SK-N-SH (cell line): ENCODE data around the gene KIF11. TPM values are rescaled to one million over a fixed set of nuclear protein-coding genes. Genes with fewer than 3 reads are reported as not detected.

Experiments
- CTCF ChIA-PET: fragments of 300-600, 350-600 bp; formaldehyde crosslinking; extraction: SDS; loops from one replicate; lab custom pipeline; 2021; lab: Yijun Ruan, JAX
- POLR2A ChIA-PET: fragments of 350-600 bp; sonication (Branson Sonifier 250); formaldehyde crosslinking; extraction: SDS; loops from one replicate; lab custom pipeline; 2020; ENCODE audit warnings: antibody characterized with exemption, inconsistent platforms; lab: Yijun Ruan, JAX
- DNase-seq: peaks from one replicate; pipeline ENCODE4 v3.0.0; 2012
- H2AFZ ChIP-seq: fragments of 200-600 bp; sonication (generic); 2 replicates; pipeline ENCODE4 v1.8.1; 2016; ENCODE audit warnings: antibody characterized with exemption, mild to moderate bottlenecking, low read depth
- H3F3A ChIP-seq: fragments of 200-600 bp; sonication (generic); replicated peaks from 2 replicates; pipeline ENCODE3; 2016; ENCODE audit warnings: antibody characterized with exemption, mild to moderate bottlenecking; ENCODE audit not compliant: insufficient read depth
- H3K27ac ChIP-seq, 2 experiments: fragments of 200-500 bp in 1 of 2; fragments of 200-600 bp in 1 of 2; sonication (Bioruptor generic) in 1 of 2; sonication (generic), shearing (Covaris generic) in 1 of 2; 2 replicates each; pipeline versions ENCODE4 v1.5.1 to v1.6.1; 2014 to 2016; ENCODE audit warnings: low read depth in 2 of 2, inconsistent platforms in 1 of 2, low read length in 1 of 2, mild to moderate bottlenecking in 1 of 2, mixed read lengths in 1 of 2
- H3K27me3 ChIP-seq: fragments of 200-600 bp; sonication (generic), shearing (Covaris generic); 2 replicates; pipeline ENCODE4 v1.6.1; 2016; ENCODE audit warnings: mixed run types; ENCODE audit not compliant: insufficient read depth
- H3K36me3 ChIP-seq, 2 experiments: fragments of 200-500 bp in 1 of 2; fragments of 200-600 bp in 1 of 2; sonication (Bioruptor generic) in 1 of 2; sonication (generic) in 1 of 2; replicated peaks in 1 of 2; 2 replicates each; pipeline versions ENCODE3 to v1.5.1; 2014 to 2016; ENCODE audit warnings: low read length in 1 of 2, mild to moderate bottlenecking in 1 of 2; ENCODE audit not compliant: insufficient read depth in 2 of 2, control insufficient read depth in 1 of 2
- H3K4me1 ChIP-seq, 2 experiments: fragments of 200-500 bp in 1 of 2; fragments of 200-600 bp in 1 of 2; sonication (Bioruptor generic) in 1 of 2; sonication (generic), shearing (Covaris generic) in 1 of 2; 2 replicates each; pipeline versions ENCODE4 v1.5.1 to v1.6.1; 2014 to 2016; ENCODE audit warnings: low read depth in 1 of 2, low read length in 1 of 2, mixed run types in 1 of 2; ENCODE audit not compliant: insufficient read depth in 2 of 2, control insufficient read depth in 1 of 2
- H3K4me2 ChIP-seq: fragments of 200-600 bp; sonication (generic), shearing (Covaris generic); 2 replicates; pipeline ENCODE4 v1.6.1; 2017; ENCODE audit warnings: mixed run types
- H3K4me3 ChIP-seq, 2 experiments: fragments of 200-500 bp in 1 of 2; fragments of 200-600 bp in 1 of 2; sonication (Bioruptor generic) in 1 of 2; sonication (generic), shearing (Covaris generic) in 1 of 2; 2 replicates each; pipeline versions ENCODE4 v1.5.1 to v1.8.1; 2014 to 2016; ENCODE audit warnings: low read depth in 2 of 2, inconsistent platforms in 1 of 2, low read length in 1 of 2, mild to moderate bottlenecking in 1 of 2, mixed read lengths in 1 of 2, moderate library complexity in 1 of 2
- H3K79me2 ChIP-seq: fragments of 200-600 bp; sonication (generic); 2 replicates; pipeline ENCODE4 v1.8.1; 2017; ENCODE audit warnings: mild to moderate bottlenecking; ENCODE audit not compliant: insufficient read depth
- H3K9ac ChIP-seq: fragments of 200-600 bp; sonication (generic); 2 replicates; pipeline ENCODE4 v1.6.1; 2017; ENCODE audit warnings: mixed run types
- H3K9me2 ChIP-seq: fragments of 200-600 bp; sonication (generic); 2 replicates; pipeline ENCODE4 v1.6.1; 2017; ENCODE audit warnings: mixed run types
- H3K9me3 ChIP-seq: fragments of 200-600 bp; sonication (generic); 2 replicates; pipeline ENCODE4 v1.6.1; 2017; ENCODE audit warnings: mixed run types, mild to moderate bottlenecking, moderate library complexity
- H4K20me1 ChIP-seq: fragments of 200-600 bp; sonication (generic); 2 replicates; pipeline ENCODE4 v1.6.1; 2017; ENCODE audit warnings: mild to moderate bottlenecking, mixed run types; ENCODE audit not compliant: insufficient read depth
- CHD2 ChIP-seq: fragments of 150-350 bp; IDR thresholded peaks from 2 replicates; pipeline ENCODE4 v1.6.1; 2018; ENCODE audit warnings: low read length; ENCODE audit not compliant: partially characterized antibody
- ELF1 ChIP-seq: IDR thresholded peaks from 2 replicates; pipeline ENCODE4 v1.4.0; 2012
- FOSL2 ChIP-seq: IDR thresholded peaks from 2 replicates; pipeline ENCODE4 v1.4.0; 2012; ENCODE audit warnings: low read depth, mild to moderate bottlenecking, moderate library complexity, borderline replicate concordance
- FOXJ3 ChIP-seq: sonication (generic); formaldehyde crosslinking; IDR thresholded peaks from 2 replicates; pipeline ENCODE4 v1.5.1; 2020; ENCODE audit warnings: mild to moderate bottlenecking, missing genetic modification reagents
- FOXM1 ChIP-seq: IDR thresholded peaks from 2 replicates; pipeline ENCODE4 v1.4.0; 2012; ENCODE audit warnings: low read depth, mild to moderate bottlenecking
- MEF2A ChIP-seq: IDR thresholded peaks from 2 replicates; pipeline ENCODE4 v1.4.0; 2012; ENCODE audit warnings: low read depth, borderline replicate concordance
- MXI1 ChIP-seq: IDR thresholded peaks from 2 replicates; pipeline ENCODE4 v1.6.1; 2012; ENCODE audit warnings: mild to moderate bottlenecking, low read depth, low read length, improper control_type of control experiment
- NRF1 ChIP-seq: IDR thresholded peaks from 2 replicates; pipeline ENCODE4 v1.6.1; 2012; ENCODE audit warnings: low read depth, mild to moderate bottlenecking, low read length
- RAD21 ChIP-seq: IDR thresholded peaks from 2 replicates; pipeline ENCODE4 v1.6.1; 2012; ENCODE audit warnings: mild to moderate bottlenecking, low read length
- RFX5 ChIP-seq: IDR thresholded peaks from 2 replicates; pipeline ENCODE4 v1.6.1; 2012; ENCODE audit warnings: mild to moderate bottlenecking, improper control_type of control experiment, low read length
- SIN3A ChIP-seq: IDR thresholded peaks from 2 replicates; pipeline ENCODE4 v1.6.1; 2012; ENCODE audit warnings: low read depth, mild to moderate bottlenecking, low read length, moderate library complexity, borderline replicate concordance
- TAF1 ChIP-seq: IDR thresholded peaks from 2 replicates; pipeline ENCODE4 v1.6.1; 2012; ENCODE audit warnings: low read depth, mild to moderate bottlenecking, low read length, moderate library complexity, borderline replicate concordance
- TCF12 ChIP-seq: IDR thresholded peaks from 2 replicates; pipeline ENCODE4 v1.4.0; 2012
- YY1 ChIP-seq: IDR thresholded peaks from 2 replicates; pipeline ENCODE4 v1.4.0; 2012; ENCODE audit warnings: low read depth, mild to moderate bottlenecking
- WGBS: methylation state at CpG from one replicate; pipeline ENCODE4 v1.1.6; 2017; ENCODE audit warnings: low lambda C conversion rate; 5-methylcytosine and 5-hydroxymethylcytosine counted together
- polyA plus RNA-seq, 3 experiments: library from polyadenylated mRNA; depleted of rRNA; stranded (reverse); fragments of >200 nt; gene quantifications; 2 replicates each; pipeline ENCODE4 v1.2.3, GENCODE V29; 2012
- TF ChIP-seq, protein P1 (sequence below): IDR thresholded peaks from 2 replicates; pipeline ENCODE4 v1.4.0; 2012; ENCODE audit warnings: low read depth
- TF ChIP-seq, protein P2 (sequence below): IDR thresholded peaks from 2 replicates; pipeline ENCODE4 v1.4.0; 2012; ENCODE audit warnings: low read depth, borderline replicate concordance
- TF ChIP-seq, protein P3 (sequence below): fragments of 150-350 bp; IDR thresholded peaks from 2 replicates; pipeline ENCODE4 v1.6.1; 2017; ENCODE audit warnings: antibody characterized with exemption, low read length, low read depth, borderline replicate concordance
- TF ChIP-seq, protein P4 (sequence below): IDR thresholded peaks from 2 replicates; pipeline ENCODE4; 2012
- TF ChIP-seq, protein P5 (sequence below): IDR thresholded peaks from 2 replicates; pipeline ENCODE4 v1.4.0; 2012; ENCODE audit warnings: low read depth, borderline replicate concordance
- TF ChIP-seq, protein P6 (sequence below): fragments of 200-600 bp; sonication (generic); IDR thresholded peaks from 2 replicates; pipeline ENCODE4 v1.6.1; 2017; ENCODE audit warnings: antibody characterized with exemption, mild to moderate bottlenecking, moderate library complexity

The KIF11 gene
- polyA plus RNA-seq, 1 of the 3 experiments (the other 2 are of a cell fraction), result 4.0 TPM

DNA sequence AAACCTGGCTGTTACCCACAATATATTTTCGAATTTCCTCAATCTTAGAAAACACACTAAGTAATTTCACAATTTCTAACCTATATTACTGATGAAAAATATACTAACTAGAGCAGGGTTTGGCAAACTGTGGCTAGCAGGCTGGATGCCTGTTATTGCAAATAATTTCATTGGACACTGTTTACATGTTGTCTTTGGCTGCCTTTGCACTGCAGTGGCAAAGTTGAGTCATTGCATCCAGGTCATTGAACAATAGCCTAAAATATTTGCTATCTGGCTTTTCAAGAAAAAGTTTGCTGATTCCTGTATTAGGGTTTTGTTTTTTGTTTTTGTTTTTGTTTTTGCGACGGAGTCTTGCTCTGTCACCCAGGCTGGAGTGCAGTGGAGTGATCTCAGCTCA lies 47.2 kb downstream of the KIF11 start (continued):
- no peak for TF ChIP-seq MEF2A
- no peak for TF ChIP-seq MXI1
- TF ChIP-seq TAF1, result no peak
- TF ChIP-seq, protein P1, sequence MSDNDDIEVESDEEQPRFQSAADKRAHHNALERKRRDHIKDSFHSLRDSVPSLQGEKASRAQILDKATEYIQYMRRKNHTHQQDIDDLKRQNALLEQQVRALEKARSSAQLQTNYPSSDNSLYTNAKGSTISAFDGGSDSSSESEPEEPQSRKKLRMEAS, result no peak
- TF ChIP-seq FOSL2, result peak; percentile 31
- TF ChIP-seq NRF1, result no peak
- TF ChIP-seq, protein P2, sequence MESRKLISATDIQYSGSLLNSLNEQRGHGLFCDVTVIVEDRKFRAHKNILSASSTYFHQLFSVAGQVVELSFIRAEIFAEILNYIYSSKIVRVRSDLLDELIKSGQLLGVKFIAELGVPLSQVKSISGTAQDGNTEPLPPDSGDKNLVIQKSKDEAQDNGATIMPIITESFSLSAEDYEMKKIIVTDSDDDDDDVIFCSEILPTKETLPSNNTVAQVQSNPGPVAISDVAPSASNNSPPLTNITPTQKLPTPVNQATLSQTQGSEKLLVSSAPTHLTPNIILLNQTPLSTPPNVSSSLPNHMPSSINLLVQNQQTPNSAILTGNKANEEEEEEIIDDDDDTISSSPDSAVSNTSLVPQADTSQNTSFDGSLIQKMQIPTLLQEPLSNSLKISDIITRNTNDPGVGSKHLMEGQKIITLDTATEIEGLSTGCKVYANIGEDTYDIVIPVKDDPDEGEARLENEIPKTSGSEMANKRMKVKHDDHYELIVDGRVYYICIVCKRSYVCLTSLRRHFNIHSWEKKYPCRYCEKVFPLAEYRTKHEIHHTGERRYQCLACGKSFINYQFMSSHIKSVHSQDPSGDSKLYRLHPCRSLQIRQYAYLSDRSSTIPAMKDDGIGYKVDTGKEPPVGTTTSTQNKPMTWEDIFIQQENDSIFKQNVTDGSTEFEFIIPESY, result no peak
- TF ChIP-seq, all 33 proteins: peak for 3

DNA sequence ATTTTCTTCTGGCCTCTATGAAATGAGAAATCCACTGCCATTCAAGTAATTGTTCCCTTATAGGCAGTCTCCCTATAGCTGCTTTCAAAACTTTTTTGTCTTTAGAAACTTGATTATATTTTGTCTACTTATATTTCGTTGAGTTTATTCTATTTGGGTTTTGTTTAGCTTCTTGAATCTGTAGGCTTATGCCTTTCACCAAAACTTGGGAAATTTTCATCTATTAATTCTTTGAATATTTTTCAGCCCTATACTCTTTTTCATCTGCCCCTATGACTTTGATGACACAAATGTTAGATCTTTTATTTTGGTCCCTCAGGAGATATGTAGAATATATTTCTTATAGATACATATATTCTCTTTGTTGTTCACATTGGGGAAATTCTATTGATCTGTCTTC lies 48.6 kb downstream of the KIF11 start:
- TF ChIP-seq NRF1 (no peak), FOXM1 (no peak), TAF1 (no peak), FOXJ3 (CRISPR knock-in tag) (no peak), MXI1 (no peak), MEF2A (no peak), RFX5 (no peak), RAD21 (no peak), YY1 (no peak), FOSL2 (no peak), SIN3A (no peak), TCF12 (no peak), CHD2 (no peak), ELF1 (no peak)
- TF ChIP-seq, protein P1, result no peak
- TF ChIP-seq, protein P3, sequence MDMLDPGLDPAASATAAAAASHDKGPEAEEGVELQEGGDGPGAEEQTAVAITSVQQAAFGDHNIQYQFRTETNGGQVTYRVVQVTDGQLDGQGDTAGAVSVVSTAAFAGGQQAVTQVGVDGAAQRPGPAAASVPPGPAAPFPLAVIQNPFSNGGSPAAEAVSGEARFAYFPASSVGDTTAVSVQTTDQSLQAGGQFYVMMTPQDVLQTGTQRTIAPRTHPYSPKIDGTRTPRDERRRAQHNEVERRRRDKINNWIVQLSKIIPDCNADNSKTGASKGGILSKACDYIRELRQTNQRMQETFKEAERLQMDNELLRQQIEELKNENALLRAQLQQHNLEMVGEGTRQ, result no peak
- TF ChIP-seq, protein P4, sequence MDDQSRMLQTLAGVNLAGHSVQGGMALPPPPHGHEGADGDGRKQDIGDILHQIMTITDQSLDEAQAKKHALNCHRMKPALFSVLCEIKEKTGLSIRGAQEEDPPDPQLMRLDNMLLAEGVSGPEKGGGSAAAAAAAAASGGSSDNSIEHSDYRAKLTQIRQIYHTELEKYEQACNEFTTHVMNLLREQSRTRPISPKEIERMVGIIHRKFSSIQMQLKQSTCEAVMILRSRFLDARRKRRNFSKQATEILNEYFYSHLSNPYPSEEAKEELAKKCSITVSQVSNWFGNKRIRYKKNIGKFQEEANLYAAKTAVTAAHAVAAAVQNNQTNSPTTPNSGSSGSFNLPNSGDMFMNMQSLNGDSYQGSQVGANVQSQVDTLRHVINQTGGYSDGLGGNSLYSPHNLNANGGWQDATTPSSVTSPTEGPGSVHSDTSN, result no peak
- TF ChIP-seq, protein P5, sequence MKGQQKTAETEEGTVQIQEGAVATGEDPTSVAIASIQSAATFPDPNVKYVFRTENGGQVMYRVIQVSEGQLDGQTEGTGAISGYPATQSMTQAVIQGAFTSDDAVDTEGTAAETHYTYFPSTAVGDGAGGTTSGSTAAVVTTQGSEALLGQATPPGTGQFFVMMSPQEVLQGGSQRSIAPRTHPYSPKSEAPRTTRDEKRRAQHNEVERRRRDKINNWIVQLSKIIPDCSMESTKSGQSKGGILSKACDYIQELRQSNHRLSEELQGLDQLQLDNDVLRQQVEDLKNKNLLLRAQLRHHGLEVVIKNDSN, result no peak
- TF ChIP-seq, protein P6, sequence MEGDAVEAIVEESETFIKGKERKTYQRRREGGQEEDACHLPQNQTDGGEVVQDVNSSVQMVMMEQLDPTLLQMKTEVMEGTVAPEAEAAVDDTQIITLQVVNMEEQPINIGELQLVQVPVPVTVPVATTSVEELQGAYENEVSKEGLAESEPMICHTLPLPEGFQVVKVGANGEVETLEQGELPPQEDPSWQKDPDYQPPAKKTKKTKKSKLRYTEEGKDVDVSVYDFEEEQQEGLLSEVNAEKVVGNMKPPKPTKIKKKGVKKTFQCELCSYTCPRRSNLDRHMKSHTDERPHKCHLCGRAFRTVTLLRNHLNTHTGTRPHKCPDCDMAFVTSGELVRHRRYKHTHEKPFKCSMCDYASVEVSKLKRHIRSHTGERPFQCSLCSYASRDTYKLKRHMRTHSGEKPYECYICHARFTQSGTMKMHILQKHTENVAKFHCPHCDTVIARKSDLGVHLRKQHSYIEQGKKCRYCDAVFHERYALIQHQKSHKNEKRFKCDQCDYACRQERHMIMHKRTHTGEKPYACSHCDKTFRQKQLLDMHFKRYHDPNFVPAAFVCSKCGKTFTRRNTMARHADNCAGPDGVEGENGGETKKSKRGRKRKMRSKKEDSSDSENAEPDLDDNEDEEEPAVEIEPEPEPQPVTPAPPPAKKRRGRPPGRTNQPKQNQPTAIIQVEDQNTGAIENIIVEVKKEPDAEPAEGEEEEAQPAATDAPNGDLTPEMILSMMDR, result no peak
- H3K79me2 ChIP-seq, result peaks cover 7% of the 10 kb centered on the region; the same call in 1 of the 2 replicates
- H3K9me3 ChIP-seq, result no peaks in the 10 kb centered on the region
- H4K20me1 ChIP-seq, result no peaks in the 10 kb centered on the region
- no peak overlapping the region for H3K9ac ChIP-seq
- peaks cover 27 to 33% of the 10 kb centered on the region in 2 experiments for H3K36me3 ChIP-seq
- H3K27ac ChIP-seq, result no peak overlapping the region
- 74% methylated on average over 1 of the region's 1 CpG for whole genome bisulfite sequencing
- H3K9me2 ChIP-seq, result no peaks in the 10 kb centered on the region
- ChIA-PET POLR2A (no interaction called here), CTCF (interaction anchor here (1.5 kb wide), 1 partner anchor 50 kb away, joined by 3 read pairs; no protein-coding TSS in a partner anchor)
- no peak overlapping the region for H3K4me3 ChIP-seq
- H3F3A ChIP-seq, result no peaks in the 10 kb centered on the region
- no peak for DNase-seq
- H3K27me3 ChIP-seq, result no peaks in the 10 kb centered on the region
- H3K4me1 ChIP-seq, result peaks cover 0 to 5% of the 10 kb centered on the region in 2 experiments; a peak in 1 of 4 replicates
- no peak overlapping the region for H3K4me2 ChIP-seq
- H2AFZ ChIP-seq, result no peak overlapping the region
